ENCODE data around the gene UXS1.

DNA sequence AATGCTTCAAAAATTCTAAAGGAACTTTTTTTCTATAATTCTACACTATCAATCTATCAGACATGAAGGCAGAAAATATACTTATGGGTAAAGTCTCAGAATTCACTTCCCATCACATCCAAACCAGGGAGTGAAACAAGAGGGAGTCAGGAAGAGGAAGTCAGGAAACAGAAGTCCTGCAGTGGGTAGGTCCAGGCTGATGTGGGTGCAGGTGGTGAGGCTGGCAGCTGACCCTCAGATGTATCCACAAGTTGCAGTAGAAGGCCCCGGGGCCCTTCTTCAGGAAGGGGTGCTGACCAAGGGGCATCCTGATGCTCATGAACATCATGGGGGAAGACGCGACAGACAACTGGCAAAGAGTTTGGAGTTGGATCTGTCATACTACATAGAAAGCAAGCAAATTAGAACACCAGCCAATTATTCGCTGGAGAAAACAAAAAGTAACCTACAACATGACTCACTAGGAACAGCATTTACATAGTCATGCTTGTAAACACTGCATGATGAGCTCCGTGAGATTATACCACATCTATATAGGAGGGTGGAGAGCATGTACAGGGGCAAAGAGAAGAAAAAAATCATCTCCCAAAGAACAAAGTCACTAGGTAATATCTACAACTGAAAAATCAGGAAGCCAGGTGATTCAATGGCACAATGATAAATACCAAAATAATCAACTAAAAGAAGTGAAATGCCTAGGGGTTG lies 4.2 kb downstream of the UXS1 start:
- no peak for TF ChIP-seq CTCF (IDR thresholded peaks at IDR 0.05)
- TF ChIP-seq POLR2AphosphoS5 (IDR thresholded peaks at IDR 0.05; ENCODE audit: insufficient read depth in 1 of 2, low read depth in 1 of 2), result no peak
